ENCODE data around the gene DUSP7.

DUSP7 gene

GRCh38 chr3:52007291-52007690 lies 49.1 kb downstream of the DUSP7 start:
- no peak for DNase-seq (ENCODE audit: low read depth, low spot score)

DNA sequence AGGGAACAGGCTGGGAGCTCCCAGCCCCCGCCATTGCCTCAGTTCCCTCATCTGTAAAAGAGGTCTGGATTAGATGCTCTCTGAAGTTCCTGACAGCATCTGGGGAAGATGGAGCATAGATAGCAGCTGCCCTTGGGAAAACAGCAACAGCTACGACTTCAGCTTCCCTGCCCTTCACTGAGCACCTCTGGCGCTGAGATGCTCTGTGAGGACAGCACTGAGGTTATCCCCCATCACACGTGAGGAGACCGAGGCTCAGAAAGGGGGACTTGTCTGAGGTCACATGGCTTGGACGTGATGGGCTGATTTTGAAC lies 49.6 kb downstream of the DUSP7 start:
- DNase-seq (ENCODE audit: low read depth, low spot score), result no peak

DNA sequence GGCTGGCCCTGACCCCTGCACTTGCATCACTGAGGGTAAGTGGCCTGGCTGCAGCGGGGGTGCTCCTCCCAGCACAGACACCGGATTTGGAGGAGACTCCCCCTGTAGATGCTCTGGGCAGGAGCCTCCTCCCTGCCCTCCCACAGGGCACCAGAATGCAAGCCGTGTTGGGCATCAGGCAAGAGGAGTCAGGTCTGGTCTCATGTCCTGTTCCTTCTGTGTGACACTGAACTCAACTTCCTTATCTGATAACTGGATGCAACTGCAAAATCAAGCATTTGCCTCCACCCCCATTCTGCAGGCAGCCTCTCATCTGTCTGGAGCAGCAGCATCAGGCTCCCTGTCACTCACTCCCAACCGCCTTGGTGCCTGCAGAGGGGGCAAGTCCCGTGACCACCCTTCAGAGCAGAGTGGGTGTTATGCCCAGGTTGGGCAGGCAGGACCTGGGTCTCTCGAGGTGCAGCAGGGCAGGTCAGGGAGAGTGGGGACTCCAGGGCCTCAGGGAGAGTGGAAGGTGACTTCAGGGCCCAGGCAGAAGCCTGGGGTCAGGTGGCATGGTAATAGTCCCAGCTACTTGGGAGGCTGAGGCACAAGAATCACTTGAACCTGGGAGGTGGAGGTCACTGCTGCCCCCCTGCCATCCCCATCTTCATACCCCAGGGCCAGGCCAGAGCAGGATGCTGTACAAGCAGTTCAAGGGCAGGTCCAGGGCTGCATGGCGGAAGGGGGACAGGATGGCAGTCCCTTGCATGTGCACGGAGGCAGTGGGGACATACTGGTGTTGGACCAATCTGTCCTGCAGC lies 50.2 kb downstream of the DUSP7 start:
- DNase-seq (ENCODE audit: low read depth, low spot score), result no peak

DNA sequence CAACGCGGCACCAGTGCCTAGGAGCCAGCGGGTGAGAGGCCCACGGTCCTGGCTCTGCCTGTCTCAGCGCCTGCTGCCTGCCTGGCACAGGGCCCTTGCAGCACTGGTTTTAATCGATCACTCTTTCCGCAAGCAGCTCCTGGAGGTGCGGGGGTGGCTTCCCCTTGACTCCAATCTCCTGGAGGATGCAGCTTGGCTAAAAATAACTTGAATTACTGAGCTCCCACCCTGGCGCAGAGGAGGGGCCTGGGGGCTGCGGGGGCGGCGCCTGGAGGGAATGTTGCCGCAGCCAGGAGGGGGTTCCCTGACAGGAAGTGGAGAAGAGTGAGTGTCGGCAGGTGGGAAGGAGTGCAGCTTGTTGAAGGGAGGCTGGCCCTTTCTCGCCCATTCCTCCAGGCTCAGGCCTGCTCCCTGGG lies 50.8 kb downstream of the DUSP7 start:
- DNase-seq (ENCODE audit: low read depth, low spot score), result no peak

DNA sequence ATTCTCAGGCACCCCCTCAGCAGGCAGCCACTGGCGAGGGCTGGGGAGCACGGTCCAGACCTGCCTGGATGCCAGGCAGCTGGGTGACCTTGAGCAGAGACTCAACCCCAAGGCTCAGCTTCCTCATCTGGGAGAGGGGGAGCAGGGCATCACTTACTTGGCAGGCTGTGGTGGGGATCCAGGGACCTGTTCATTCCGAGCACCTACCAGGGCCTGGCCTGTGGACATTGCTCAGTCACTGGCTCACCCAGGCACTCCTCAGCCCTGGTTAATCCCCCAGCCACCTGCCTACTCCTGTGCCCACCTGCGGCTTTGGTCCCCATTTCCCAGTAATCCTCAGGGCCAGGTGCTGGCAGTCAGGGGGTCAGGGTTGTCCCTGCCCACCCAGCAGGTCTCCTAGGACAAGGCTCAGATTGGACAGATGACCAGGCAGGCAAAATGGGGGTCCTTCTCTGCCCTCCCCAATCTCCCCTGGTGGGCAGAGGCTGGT lies 51.4 kb downstream of the DUSP7 start:
- no peak for DNase-seq (ENCODE audit: low read depth, low spot score)

DNA sequence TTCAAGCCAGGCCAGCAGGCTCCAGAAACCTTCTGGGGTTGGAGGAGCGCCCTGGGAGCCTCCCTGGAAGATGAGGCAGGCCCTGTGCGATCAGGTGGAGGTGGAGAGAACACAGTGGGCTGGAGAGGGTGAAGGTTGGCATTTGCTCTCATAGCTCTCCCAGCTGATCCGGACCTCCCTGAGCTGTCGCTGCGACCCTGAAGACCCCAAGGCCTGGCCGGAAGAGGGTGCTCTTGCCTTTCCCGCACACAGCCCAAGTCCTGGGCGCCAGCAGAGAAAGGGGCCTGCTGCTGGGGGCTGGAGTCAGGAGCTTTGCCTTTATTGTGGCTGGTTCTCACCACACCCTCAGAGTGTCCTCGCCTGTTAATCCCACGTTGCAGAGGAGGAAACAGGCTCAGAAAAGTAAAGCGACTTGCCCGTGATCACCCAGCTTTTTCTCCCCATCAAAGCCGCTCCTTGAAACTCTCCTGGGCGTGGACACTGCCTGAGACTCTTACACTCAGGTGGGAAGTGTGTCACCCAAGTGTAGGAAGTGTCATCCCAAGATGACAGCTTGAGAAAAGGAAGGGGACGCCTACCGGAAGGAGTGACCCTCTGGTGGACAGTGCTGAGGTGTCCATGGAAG lies 52.1 kb downstream of the DUSP7 start:
- DNase-seq (ENCODE audit: low read depth, low spot score), result no peak

- DNase-seq (ENCODE audit: low read depth, low spot score), result no peak
These were observed 53.6 kb downstream of the DUSP7 start for GRCh38 chr3:52002748-52003147.

DNA sequence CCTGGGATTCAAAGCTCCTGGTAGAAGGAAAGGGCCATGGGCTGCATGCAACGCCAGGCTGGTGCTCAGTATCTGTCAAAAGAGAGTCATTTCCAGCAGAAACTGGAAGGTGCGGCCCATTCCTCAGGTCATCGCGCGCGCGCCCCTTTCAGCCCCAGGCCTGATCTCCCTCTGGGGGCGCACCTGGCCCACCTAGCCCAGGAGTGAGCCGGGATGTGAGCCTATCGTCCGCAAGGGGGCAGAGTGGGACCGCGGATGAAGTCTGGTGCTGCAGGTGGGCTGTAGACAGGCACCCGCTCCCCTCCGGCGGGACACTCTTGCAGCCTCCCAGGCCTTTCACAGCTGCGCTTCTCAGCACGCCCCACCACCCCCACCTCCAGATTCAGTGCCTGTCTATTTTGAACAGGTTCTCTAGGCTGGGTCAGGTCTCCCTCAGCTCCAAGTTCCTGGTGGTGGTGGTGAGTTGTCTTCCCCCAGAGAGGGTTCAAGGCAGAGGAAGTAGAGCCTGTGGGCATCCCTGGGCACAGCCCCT lies 54.9 kb downstream of the DUSP7 start:
- DNase-seq (ENCODE audit: low read depth, low spot score), result peak; percentile 87

GRCh38 chr3:51999846-52000245 lies 56.5 kb downstream of the DUSP7 start:
- no peak for DNase-seq (ENCODE audit: low read depth, low spot score)
